Cardiac muscle cell (in vitro differentiated cells and primary cell): Measurements from ENCODE around the gene FAR2. TPM values are rescaled to one million over a fixed set of nuclear protein-coding genes. Genes with fewer than 3 reads are reported as not detected.

Experiments used
- DNase-seq, 2 donors: peaks; one replicate each; pipeline versions ENCODE4 v3.0.0 to v3.0.0-alpha.2; 2010 to 2017; ENCODE audit warnings: low read depth in 1 of 2, low spot score in 1 of 2
- H3K27ac ChIP-seq: fragments of 200-600 bp; sonication (generic); 2 replicates; pipeline ENCODE4 v1.5.1; 2016
- H3K27me3 ChIP-seq: fragments of 200-600 bp; sonication (generic); 2 replicates; pipeline ENCODE4 v1.6.0; 2016; ENCODE audit warnings: control low read depth
- H3K36me3 ChIP-seq: fragments of 200-600 bp; sonication (generic); 2 replicates; pipeline ENCODE4 v1.5.1; 2016; ENCODE audit warnings: control low read depth
- H3K4me1 ChIP-seq: fragments of 200-600 bp; sonication (generic); 2 replicates; pipeline ENCODE4 v1.8.1; 2017; ENCODE audit warnings: low read depth, mild to moderate bottlenecking, mixed run types
- H3K4me3 ChIP-seq: fragments of 200-600 bp; sonication (generic); 2 replicates; pipeline ENCODE4 v1.5.1; 2016; ENCODE audit warnings: mild to moderate bottlenecking
- H3K9me3 ChIP-seq: fragments of 200-600 bp; sonication (generic); 2 replicates; pipeline ENCODE4 v1.5.1; 2017; ENCODE audit warnings: low read depth, mild to moderate bottlenecking, control low read depth
- polyA plus RNA-seq: library from polyadenylated mRNA; unstranded; fragments of >200 nt; fragmentation: Nextera tagmentation; extraction: Ambion mirVana; gene quantifications from 2 replicates; pipeline ENCODE4 v1.2.1, GENCODE V29; 2016
- total RNA-seq: library from RNA; depleted of rRNA; stranded (reverse); fragments of >200 nt; gene quantifications from 2 replicates; pipeline ENCODE4 v1.2.3, GENCODE V29; 2016
- TF ChIP-seq, protein P1 (sequence below): IDR thresholded peaks from 2 replicates; pipeline ENCODE4 v1.5.1; 2012; ENCODE audit warnings: low read depth, mild to moderate bottlenecking, low read length

Gene FAR2
- total and polyA plus RNA-seq, 2 experiments from 2014 or later: 0.38 to 0.42 TPM

DNA sequence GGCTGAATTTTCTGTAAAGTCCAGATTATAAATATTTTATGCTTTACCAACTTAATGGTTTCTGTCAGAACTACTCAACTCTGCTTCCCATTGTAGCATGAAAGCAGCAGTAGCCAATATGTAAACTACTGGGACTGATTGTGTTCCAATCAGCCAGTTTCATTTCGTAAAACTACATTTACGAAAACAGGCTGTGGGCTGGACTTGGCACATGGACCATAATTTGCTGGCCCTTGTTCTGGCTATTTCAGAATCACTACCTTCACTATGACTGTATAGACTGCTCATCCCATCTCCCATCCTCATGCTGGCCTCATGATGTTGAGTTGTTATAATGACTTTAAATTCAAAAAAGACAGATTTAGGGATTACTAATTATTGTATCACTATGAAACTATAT, 38.7 kb downstream of the FAR2 start:
- no peaks in the 10 kb centered on the region for H3K4me1 ChIP-seq
- TF ChIP-seq, protein P1, sequence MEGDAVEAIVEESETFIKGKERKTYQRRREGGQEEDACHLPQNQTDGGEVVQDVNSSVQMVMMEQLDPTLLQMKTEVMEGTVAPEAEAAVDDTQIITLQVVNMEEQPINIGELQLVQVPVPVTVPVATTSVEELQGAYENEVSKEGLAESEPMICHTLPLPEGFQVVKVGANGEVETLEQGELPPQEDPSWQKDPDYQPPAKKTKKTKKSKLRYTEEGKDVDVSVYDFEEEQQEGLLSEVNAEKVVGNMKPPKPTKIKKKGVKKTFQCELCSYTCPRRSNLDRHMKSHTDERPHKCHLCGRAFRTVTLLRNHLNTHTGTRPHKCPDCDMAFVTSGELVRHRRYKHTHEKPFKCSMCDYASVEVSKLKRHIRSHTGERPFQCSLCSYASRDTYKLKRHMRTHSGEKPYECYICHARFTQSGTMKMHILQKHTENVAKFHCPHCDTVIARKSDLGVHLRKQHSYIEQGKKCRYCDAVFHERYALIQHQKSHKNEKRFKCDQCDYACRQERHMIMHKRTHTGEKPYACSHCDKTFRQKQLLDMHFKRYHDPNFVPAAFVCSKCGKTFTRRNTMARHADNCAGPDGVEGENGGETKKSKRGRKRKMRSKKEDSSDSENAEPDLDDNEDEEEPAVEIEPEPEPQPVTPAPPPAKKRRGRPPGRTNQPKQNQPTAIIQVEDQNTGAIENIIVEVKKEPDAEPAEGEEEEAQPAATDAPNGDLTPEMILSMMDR: no peak
- no peak overlapping the region for H3K4me3 ChIP-seq
- no peaks in the 10 kb centered on the region for H3K9me3 ChIP-seq
- H3K27me3 ChIP-seq: no peaks in the 10 kb centered on the region
- H3K36me3 ChIP-seq: no peaks in the 10 kb centered on the region
- DNase-seq: peak in 1 of 2 donors; percentile 79
- H3K27ac ChIP-seq: no peak overlapping the region

DNA sequence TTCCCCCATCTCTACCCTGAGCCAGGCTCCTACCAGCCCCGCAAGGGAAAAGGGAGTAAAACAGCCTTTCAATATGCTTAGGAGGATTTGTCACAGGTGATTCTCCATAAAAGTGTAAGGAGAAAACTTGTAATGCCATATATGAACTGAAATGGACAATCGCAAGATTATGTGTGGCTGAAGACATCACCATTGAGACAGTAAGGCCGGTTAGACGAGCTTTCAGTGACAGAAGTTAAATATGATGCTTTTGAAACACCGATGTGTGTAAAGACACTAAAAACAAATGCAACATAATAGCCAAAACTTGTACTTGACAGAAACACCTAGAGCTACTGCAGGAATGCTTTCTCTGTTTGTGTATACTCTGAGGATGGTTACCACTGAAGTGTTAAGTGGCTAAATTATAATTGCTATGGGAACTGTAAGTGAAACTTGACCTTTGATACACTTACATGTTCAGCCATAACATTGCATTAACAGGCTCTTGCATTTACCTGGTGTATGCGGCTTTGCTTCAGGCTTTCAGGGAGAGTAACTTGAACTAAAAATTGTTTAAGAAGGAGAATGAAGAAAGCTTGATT, 42.3 kb downstream of the FAR2 start:
- TF ChIP-seq, protein P1: no peak
- Histone ChIP-seq H3K4me1 (no peaks in the 10 kb centered on the region), H3K9me3 (no peaks in the 10 kb centered on the region), H3K27me3 (no peaks in the 10 kb centered on the region), H3K27ac (no peak overlapping the region), H3K4me3 (no peak overlapping the region), H3K36me3 (no peaks in the 10 kb centered on the region)
- no peak for DNase-seq

DNA sequence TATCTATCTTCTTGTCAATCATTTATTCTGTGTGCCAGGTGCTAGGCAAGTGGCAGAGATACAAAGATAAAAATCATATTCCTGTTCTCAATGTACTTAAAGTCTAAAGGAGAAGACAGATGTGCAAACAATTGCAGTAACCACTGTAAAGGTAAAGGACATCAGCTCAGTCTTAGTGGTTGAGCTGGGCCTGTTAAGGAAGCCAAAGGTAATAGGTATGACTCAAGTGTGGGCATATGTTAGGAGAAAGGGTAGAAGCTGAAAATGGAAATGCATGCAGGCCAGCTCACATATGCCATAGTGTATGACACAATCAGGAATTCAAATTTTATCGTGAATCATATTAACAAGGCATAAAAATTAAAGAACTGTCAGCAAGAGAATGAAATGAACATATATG, 49.8 kb downstream of the FAR2 start:
- TF ChIP-seq, protein P1: no peak
- H3K27me3 ChIP-seq: no peaks in the 10 kb centered on the region

DNA sequence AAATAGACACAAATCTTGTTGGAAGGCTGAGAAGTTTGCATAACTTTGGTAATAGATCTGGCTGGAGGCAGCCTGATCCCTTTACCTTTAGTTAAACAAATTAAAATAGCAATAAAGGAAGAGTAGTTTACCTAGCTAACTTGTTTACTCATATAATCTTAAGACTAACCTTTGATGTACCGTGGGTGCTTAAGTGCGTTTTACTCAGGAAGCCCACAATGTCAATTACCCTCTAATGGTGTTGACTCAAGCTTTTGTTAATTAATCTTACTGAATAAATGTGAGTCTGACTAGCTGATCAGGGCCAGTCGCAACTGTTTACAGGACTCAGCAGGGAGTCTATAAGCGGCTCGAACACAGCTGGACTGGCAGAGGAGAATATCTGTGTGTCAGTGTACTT, 51.5 kb downstream of the FAR2 start:
- no peak overlapping the region for H3K4me3 ChIP-seq
- no peaks in the 10 kb centered on the region for H3K27me3 ChIP-seq
- TF ChIP-seq, protein P1: no peak
- H3K9me3 ChIP-seq: no peaks in the 10 kb centered on the region
- no peaks in the 10 kb centered on the region for H3K36me3 ChIP-seq
- no peak overlapping the region for H3K27ac ChIP-seq
- H3K4me1 ChIP-seq: no peaks in the 10 kb centered on the region
- no peak for DNase-seq

More for the DNA sequence above, 49.8 kb downstream of the FAR2 start:
- DNase-seq: no peak
- no peak overlapping the region for H3K27ac ChIP-seq
- H3K4me1 ChIP-seq: no peaks in the 10 kb centered on the region
- H3K36me3 ChIP-seq: no peaks in the 10 kb centered on the region
- H3K4me3 ChIP-seq: no peak overlapping the region
- no peaks in the 10 kb centered on the region for H3K9me3 ChIP-seq

DNA sequence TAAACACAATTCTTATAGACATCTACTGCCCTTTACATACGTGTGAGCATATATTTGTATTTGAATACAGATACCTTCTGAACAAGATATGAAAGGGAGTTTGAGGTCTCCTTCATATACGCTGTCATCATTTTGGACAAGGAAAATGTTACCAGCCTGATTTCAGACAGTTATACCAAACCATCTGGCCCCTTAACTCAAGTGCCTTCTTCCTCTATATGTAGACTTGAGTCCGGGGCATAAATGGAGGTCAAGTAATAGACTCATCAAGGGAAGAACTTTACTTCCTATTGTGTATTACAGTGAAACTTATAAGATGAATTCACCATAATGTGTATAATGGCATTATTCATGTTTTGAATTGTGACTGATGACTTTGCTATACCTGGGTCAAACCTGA, 52.2 kb downstream of the FAR2 start:
- no peaks in the 10 kb centered on the region for H3K27me3 ChIP-seq
- H3K9me3 ChIP-seq: no peaks in the 10 kb centered on the region
- DNase-seq: no peak
- H3K36me3 ChIP-seq: no peaks in the 10 kb centered on the region
- H3K4me1 ChIP-seq: no peaks in the 10 kb centered on the region
- H3K4me3 ChIP-seq: no peak overlapping the region
- TF ChIP-seq, protein P1: no peak
- H3K27ac ChIP-seq: no peak overlapping the region

DNA sequence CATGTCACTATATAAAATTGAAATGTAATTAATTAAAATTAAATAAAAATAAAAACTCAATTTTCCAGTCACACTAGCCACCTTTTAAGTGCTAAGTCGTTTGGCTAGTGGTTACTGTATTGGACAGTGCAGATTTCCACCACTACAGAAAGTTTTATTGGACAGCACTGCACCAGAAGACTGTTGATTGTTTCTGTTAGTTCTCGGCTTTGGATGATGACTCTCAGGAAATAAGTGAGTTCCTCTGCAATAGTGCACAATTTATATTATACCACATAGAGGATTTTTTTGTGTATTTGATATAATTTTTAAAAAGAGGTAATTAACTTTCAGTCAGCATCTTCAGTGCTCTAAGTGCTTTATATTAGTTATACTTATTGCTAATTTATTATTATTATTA, 52.7 kb downstream of the FAR2 start:
- H3K9me3 ChIP-seq: no peaks in the 10 kb centered on the region
- H3K4me1 ChIP-seq: no peaks in the 10 kb centered on the region
- H3K4me3 ChIP-seq: no peak overlapping the region
- no peak for DNase-seq
- H3K27ac ChIP-seq: no peak overlapping the region
- H3K36me3 ChIP-seq: no peaks in the 10 kb centered on the region
- H3K27me3 ChIP-seq: no peaks in the 10 kb centered on the region
- TF ChIP-seq, protein P1: no peak
